ENCODE data around the gene STXBP3. TPM values are rescaled to one million over a fixed set of nuclear protein-coding genes. Genes with fewer than 3 reads are reported as not detected.

The STXBP3 gene
- total and polyA plus RNA-seq, 2 of the 8 experiments (the other 6 are each of a cell fraction or from before 2014, with no cell fraction given), result 6.0 to 38.5 TPM

DNA sequence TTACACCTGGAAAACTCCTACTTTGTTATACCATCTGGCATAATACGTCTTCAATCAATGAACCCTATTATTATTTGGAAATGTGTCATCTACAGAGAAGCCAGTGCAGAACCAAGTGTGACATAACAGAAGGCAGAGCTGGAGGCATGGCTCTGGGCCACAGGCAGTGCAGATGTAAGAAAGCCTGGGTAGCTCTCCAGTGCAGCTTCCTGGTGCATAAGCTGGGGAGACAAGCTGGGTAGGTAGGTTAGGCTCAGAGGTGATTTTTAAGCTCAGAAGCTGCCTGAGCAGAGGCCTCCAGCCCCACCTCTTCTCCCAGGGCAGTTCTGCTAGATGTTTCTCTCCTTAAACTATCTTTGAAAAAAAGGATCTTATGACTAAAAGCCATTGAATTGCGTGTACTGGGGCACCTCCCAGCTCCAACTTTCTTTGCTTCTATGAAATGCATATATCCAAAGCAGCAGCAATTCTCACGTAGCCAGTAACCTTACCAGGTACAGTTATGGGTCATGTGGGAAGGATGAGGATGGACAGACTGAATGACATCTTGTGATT, 79.7 kb downstream of the STXBP3 start:
- ChIA-PET POLR2A (ENCODE audit: partially characterized antibody) (interaction anchor here (1.2 kb wide), 1 partner anchor 79 kb away, joined by 3 read pairs; the partner anchor contains the start of gene STXBP3), CTCF (ENCODE audit: partially characterized antibody) (interaction anchor here (1.2 to 12.5 kb wide), 8 partner anchors 9 to 129 kb away, joined by 3 to 160 read pairs (median 4); no protein-coding TSS in a partner anchor)
- Histone ChIP-seq H3K23me2 (ENCODE audit: low read depth, low read length) (no peaks in the 10 kb centered on the region), H2AK5ac (ENCODE audit: low read depth, low read length) (no peak overlapping the region), H2BK5ac (ENCODE audit: low read depth, low read length) (no peak overlapping the region), H3K9me3 (ENCODE audit: insufficient read depth in 2 of 2, low read depth in 1 of 2, low read length in 1 of 2) (no peaks in the 10 kb centered on the region), H3K4me2 (ENCODE audit: insufficient read depth in 1 of 2, low read depth in 2 of 2, low read length in 2 of 2) (no peak overlapping the region), H2BK20ac (ENCODE audit: low read length) (no peak overlapping the region), H2BK15ac (ENCODE audit: low read length) (no peak overlapping the region), H4K5ac (ENCODE audit: insufficient read length, low read depth, low read length) (no peak overlapping the region), H3K56ac (replicated peaks; ENCODE audit: insufficient read length, low read depth, low read length) (no peak overlapping the region), H3K4ac (replicated peaks; ENCODE audit: insufficient read length, low read depth, low read length) (no peak overlapping the region), H3K4me3 (ENCODE audit: extremely low read depth in 1 of 4, insufficient read depth in 2 of 4, low read depth in 3 of 4, low read length in 4 of 4) (no peak overlapping the region), H3K18ac (ENCODE audit: extremely low read depth, low read length) (no peak overlapping the region), H3K79me2 (ENCODE audit: control insufficient read depth in 1 of 2, insufficient read depth in 2 of 2, low read length in 2 of 2) (no peaks in the 10 kb centered on the region), H3K9ac (replicated peaks in 1 of 4; ENCODE audit: extremely low read depth in 1 of 4, low read depth in 3 of 4, low read length in 3 of 4) (no peak overlapping the region), H4K8ac (ENCODE audit: extremely low read depth, insufficient read depth, low read length) (no peak overlapping the region), H2BK120ac (replicated peaks; ENCODE audit: low read depth, low read length) (no peak overlapping the region), H3K14ac (ENCODE audit: insufficient read length) (no peak overlapping the region), H3K23ac (ENCODE audit: insufficient read length) (no peak overlapping the region), H4K20me1 (replicated peaks in 1 of 2; ENCODE audit: control insufficient read depth in 1 of 2, insufficient read depth in 2 of 2, low read length in 2 of 2) (no peaks in the 10 kb centered on the region), H4K91ac (replicated peaks; ENCODE audit: insufficient read length, low read length) (no peak overlapping the region), H3K36me3 (ENCODE audit: control insufficient read depth in 2 of 4, insufficient read depth in 4 of 4, low read length in 3 of 4) (no peaks in the 10 kb centered on the region), H3K27ac (ENCODE audit: low read depth, low read length) (no peak overlapping the region), H3K27me3 (replicated peaks in 1 of 4; ENCODE audit: control insufficient read depth in 3 of 4, extremely low read depth in 1 of 4, insufficient read depth in 3 of 4, low read length in 3 of 4) (no peaks in the 10 kb centered on the region), H2AFZ (ENCODE audit: low read length) (no peak overlapping the region), H2BK12ac (ENCODE audit: low read depth, low read length) (no peak overlapping the region), H3K4me1 (replicated peaks in 1 of 4; ENCODE audit: control insufficient read depth in 3 of 4, insufficient read depth in 4 of 4, low read length in 3 of 4) (peaks cover 0 to 3% (median 2%) of the 10 kb centered on the region in 4 experiments; a peak in 3 of 7 replicates), H3K79me1 (ENCODE audit: low read depth, low read length) (no peaks in the 10 kb centered on the region)
- FAIRE-seq, result no peak
- DNase-seq (ENCODE audit: low read depth in 1 of 2, low spot score in 2 of 2), result no peak
- WGBS, 2 experiments (ENCODE audit: extremely low coverage in 1 of 2, insufficient coverage in 1 of 2, insufficient read length in 1 of 2, insufficient replicate concordance in 2 of 2, low coverage in 1 of 2, low lambda C conversion rate in 2 of 2, missing lambda C conversion rate in 1 of 2), result 84% methylated on average over 3 of the region's 3 CpGs; no CpG with 5 or more reads in 1 of the 2 experiments
- no peak for TF ChIP-seq KDM1A (IDR thresholded peaks at IDR 0.05; ENCODE audit: borderline replicate concordance, low read length)
- no peak for TF ChIP-seq BRCA1 (IDR thresholded peaks at IDR 0.05; ENCODE audit: low read depth, low read length)
- no peak for TF ChIP-seq RAD21 (IDR thresholded peaks at IDR 0.05 in 1 of 2, conservative IDR thresholded peaks at IDR 0.05 in 1 of 2; ENCODE audit: low read depth in 2 of 2, low read length in 2 of 2)
- TF ChIP-seq BCL11A (IDR thresholded peaks at IDR 0.05; ENCODE audit: low read depth in 2 of 2, low read length in 2 of 2), result no peak
- TF ChIP-seq JUN (IDR thresholded peaks at IDR 0.05; ENCODE audit: low read depth, low read length), result no peak
- TF ChIP-seq HDAC2 (IDR thresholded peaks at IDR 0.05; ENCODE audit: borderline replicate concordance in 1 of 2, low read depth in 2 of 2, low read length in 2 of 2), result no peak
- TF ChIP-seq GTF2F1 (IDR thresholded peaks at IDR 0.05; ENCODE audit: borderline replicate concordance, low read depth, low read length), result no peak
- TF ChIP-seq POLR2AphosphoS5 (IDR thresholded peaks at IDR 0.05; ENCODE audit: low read depth, low read length), result no peak
- no peak for TF ChIP-seq NRF1 (IDR thresholded peaks at IDR 0.05; ENCODE audit: low read depth, low read length)
- TF ChIP-seq, protein P1, sequence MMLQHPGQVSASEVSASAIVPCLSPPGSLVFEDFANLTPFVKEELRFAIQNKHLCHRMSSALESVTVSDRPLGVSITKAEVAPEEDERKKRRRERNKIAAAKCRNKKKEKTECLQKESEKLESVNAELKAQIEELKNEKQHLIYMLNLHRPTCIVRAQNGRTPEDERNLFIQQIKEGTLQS (IDR thresholded peaks at IDR 0.05; ENCODE audit: insufficient read depth, low read depth, low read length), result no peak
- no peak for TF ChIP-seq EZH2 (IDR thresholded peaks at IDR 0.05; ENCODE audit: low read depth, low read length, severe bottlenecking)
- no peak for TF ChIP-seq CEBPB (IDR thresholded peaks at IDR 0.05; ENCODE audit: low read depth, low read length)
